Right lobe of liver (tissue), 4 donors: ENCODE data around the gene ZSWIM5.
"Not testable (repeated sequence)": the region's sequence is repeated elsewhere in the genome, so short reads cannot be mapped to it uniquely, and the experiment has no call there.

Source experiments
- POLR2A ChIP-seq: fragments of 450-650 bp; IDR thresholded peaks from one replicate; pipeline ENCODE4 v1.6.1; 2017; ENCODE audit warnings: antibody characterized with exemption, mild to moderate bottlenecking
- TF ChIP-seq, protein P1 (sequence below), 4 donors: fragments of 200-600 bp in 3 of 4; fragments of 450-650 bp in 1 of 4; IDR thresholded peaks; one replicate each; pipeline versions ENCODE4 v1.5.1 to v1.8.0; 2016 to 2022; ENCODE audit warnings: antibody characterized with exemption in 4 of 4, mild to moderate bottlenecking in 2 of 4
- donor health status: DM: no; HTN: no; CAD: no.
- donor health status: DM: no; HTN: no; CAD: no.
- donor health status: DM: no; HTN: yes; CAD: no.

GRCh38 chr1:45164307-45164706 lies 42.1 kb downstream of the ZSWIM5 start:
- TF ChIP-seq POLR2A = not testable (repeated sequence)
- TF ChIP-seq, protein P1, sequence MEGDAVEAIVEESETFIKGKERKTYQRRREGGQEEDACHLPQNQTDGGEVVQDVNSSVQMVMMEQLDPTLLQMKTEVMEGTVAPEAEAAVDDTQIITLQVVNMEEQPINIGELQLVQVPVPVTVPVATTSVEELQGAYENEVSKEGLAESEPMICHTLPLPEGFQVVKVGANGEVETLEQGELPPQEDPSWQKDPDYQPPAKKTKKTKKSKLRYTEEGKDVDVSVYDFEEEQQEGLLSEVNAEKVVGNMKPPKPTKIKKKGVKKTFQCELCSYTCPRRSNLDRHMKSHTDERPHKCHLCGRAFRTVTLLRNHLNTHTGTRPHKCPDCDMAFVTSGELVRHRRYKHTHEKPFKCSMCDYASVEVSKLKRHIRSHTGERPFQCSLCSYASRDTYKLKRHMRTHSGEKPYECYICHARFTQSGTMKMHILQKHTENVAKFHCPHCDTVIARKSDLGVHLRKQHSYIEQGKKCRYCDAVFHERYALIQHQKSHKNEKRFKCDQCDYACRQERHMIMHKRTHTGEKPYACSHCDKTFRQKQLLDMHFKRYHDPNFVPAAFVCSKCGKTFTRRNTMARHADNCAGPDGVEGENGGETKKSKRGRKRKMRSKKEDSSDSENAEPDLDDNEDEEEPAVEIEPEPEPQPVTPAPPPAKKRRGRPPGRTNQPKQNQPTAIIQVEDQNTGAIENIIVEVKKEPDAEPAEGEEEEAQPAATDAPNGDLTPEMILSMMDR (IDR thresholded peaks at IDR 0.05) = not testable (repeated sequence)
